HFF-Myc (cell line): ENCODE measurements around the gene MYO16.
A peak's percentile ranks its signal among the peaks of the same experiment; 100 is the strongest.

ENCODE experiments used
- DNase-seq: peaks from one replicate; pipeline ENCODE4 v3.0.0-alpha.2; 2011; ENCODE audit warnings: low read depth; ENCODE audit errors: extremely low read depth
- H3K4me3 ChIP-seq: replicated peaks from 2 replicates; pipeline ENCODE4 v1.5.1; 2011; ENCODE audit warnings: low read depth, mild to moderate bottlenecking, control low read depth, low read length
- TF ChIP-seq, protein P1 (sequence below): IDR thresholded peaks from 2 replicates; pipeline ENCODE4 v1.5.1; 2012; ENCODE audit warnings: mild to moderate bottlenecking, low read depth, low read length, control low read depth; ENCODE audit errors: missing control alignments

The MYO16 gene

DNA sequence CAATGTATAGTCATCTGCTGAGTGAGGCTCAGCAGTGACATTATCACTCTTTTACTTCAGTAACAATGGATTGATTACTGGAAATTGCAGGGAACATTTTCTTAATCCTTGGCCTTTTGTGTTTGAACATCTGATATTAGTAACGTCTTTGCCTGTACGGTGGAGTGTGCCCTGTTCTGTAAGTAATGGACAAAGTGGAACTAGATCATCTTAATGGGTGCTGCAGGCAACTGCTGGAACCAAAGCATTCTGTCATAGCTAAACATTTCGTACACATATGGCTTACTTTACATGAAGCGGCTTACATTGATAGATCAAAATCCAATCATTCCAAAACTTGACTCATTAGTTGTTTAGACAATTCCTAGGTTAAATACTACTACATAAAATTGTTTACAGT, 114.1 kb downstream of the MYO16 start:
- TF ChIP-seq, protein P1, sequence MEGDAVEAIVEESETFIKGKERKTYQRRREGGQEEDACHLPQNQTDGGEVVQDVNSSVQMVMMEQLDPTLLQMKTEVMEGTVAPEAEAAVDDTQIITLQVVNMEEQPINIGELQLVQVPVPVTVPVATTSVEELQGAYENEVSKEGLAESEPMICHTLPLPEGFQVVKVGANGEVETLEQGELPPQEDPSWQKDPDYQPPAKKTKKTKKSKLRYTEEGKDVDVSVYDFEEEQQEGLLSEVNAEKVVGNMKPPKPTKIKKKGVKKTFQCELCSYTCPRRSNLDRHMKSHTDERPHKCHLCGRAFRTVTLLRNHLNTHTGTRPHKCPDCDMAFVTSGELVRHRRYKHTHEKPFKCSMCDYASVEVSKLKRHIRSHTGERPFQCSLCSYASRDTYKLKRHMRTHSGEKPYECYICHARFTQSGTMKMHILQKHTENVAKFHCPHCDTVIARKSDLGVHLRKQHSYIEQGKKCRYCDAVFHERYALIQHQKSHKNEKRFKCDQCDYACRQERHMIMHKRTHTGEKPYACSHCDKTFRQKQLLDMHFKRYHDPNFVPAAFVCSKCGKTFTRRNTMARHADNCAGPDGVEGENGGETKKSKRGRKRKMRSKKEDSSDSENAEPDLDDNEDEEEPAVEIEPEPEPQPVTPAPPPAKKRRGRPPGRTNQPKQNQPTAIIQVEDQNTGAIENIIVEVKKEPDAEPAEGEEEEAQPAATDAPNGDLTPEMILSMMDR: no peak
- DNase-seq: no peak
- no peak overlapping the region for H3K4me3 ChIP-seq

DNA sequence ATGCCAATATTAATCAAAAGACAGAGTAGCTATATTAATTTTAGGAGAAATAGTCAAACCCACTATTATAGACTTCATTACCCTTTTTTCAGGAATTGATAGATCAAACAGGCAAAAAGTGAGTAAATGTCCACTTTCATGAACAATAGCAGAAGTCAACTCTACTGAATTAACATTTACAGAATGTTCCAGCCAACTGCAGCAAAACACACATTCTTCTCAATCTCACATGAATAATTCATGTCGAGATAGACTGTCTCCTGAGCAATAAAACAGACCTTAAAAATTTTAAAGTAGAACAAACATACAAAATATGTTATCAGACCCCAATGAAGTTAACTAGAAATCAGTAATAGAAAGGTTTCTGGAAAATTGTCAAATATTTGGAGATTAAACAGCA, 118.4 kb downstream of the MYO16 start:
- TF ChIP-seq, protein P1: no peak
- no peak overlapping the region for H3K4me3 ChIP-seq

DNA sequence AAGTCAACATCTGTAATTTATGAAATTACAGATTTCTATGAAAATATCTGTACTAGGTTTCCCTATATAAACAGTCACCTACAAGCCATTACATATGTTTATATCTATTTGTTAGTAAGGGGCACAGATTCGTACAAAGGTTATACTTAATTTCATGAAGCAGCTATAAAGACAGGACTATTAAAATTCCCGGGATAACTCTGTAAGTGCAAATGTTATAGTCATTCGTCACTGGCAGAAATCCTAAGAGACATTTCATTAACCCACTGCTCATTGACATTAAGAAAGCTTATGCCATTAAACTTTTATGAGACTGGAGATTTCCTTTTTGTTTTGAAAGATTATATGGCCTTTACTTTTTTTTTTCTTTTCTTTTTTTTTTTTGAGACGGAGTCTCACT, 122.9 kb downstream of the MYO16 start:
- DNase-seq: peak; percentile 43
- H3K4me3 ChIP-seq: no peak overlapping the region
- TF ChIP-seq, protein P1: no peak

More for the DNA sequence above, 118.4 kb downstream of the MYO16 start:
- no peak for DNase-seq

DNA sequence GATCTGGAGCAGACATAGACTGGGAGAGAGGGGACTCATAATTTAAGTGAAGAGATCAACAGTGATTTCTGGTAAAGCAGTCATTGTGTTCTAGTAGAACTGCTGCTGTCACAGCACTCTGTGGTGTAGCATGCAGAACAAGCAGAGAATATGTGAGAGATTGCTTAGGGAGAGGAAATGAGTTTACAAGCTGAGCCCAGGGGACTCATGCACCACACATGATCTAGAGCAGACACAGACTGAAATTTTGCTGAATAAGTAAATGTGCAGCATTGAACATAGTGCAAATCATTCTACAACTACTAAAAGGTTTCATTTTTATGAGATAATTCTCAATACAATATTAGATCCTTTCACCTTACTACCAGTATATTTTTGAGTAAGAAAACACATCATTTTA, 125.7 kb downstream of the MYO16 start:
- H3K4me3 ChIP-seq: no peak overlapping the region
- DNase-seq: no peak
- TF ChIP-seq, protein P1: no peak

DNA sequence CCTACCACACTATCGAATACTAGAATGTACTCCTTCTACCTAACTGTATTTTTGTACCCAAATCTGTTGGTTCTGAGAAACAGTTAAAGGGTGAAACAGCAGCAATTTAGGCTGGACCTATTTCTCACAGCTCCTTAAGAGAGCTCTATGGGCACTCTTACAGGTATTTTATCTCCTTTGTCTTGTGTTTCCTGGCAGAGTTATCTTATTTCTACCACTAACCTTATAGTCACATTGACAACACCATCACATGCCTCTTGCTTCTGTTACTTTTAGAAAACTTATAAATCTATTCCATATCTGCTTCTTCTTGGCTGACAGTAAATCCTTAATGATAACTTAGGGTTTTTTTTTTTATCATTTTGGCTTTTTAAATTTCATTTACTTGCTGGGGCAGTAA, 130.7 kb downstream of the MYO16 start:
- DNase-seq: no peak
- no peak overlapping the region for H3K4me3 ChIP-seq
- TF ChIP-seq, protein P1: no peak

DNA sequence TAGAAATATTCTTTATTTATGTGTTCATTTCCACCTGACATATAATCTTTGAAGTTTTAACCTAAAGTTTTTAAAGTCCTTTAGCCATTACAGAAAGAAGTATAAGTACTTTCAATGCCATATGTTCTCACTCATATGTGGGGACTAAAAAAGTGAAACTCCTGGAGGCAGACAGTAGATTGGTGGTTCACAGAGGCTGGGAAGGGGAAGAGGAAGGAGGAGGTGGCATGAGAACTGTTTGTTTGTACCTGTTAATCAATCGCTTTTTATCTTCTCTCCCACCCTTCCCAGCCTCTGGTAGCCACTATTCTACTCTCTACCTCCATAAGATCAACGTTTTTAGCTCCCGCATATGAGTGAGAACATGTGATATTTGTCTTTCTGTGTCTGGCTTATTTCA, 131.1 kb downstream of the MYO16 start:
- H3K4me3 ChIP-seq: no peak overlapping the region
- TF ChIP-seq, protein P1: no peak
- DNase-seq: no peak

DNA sequence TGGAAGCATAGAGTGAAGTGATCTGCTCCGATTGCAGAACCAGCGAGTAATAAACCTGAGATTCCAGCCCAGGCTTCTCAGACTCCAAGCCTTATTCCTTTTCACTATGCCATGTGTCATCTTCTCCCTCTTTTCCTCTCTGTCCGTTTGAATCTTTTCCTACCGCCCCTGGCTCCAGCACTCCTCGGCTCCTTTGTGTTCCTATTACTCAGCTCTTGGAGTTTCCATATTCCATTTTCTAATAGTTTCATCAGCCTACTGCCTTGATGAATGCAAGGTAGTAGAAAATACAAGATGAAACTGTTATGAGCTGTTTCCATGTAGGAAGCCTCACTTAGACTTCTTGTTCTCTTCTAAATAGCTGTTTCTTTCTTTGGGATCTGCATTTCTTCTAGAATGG, 138.6 kb downstream of the MYO16 start:
- DNase-seq: no peak
- H3K4me3 ChIP-seq: no peak overlapping the region
- TF ChIP-seq, protein P1: no peak
